ENCODE results near the gene GMDS. TPM values are rescaled to one million over a fixed set of nuclear protein-coding genes. Genes with fewer than 3 reads are reported as not detected.

GMDS gene
- total RNA-seq, 1 donor from 2014 or later, result 30.1 TPM

DNA sequence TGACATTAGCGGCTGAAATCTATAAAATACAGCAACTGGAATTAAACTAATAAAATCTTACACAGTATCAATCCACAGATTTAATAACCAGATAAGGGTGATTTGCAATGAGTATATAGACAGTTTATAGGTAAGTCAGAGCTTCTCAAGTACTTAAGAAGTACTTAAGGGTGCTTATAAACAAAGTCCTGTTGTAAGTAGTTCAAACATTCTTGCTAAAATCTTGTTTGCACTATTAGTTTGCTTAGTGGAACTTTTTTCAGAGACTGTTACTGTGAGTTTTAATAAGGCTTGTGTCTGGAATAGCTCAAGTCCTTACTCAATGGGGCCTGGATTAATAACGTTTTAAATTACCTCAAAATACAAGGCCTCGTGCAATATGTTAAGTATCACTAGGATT, 240.5 kb downstream of the GMDS start:
- POLR2A ChIA-PET, result no interaction called here
- no peak overlapping the region for H3K4me3 Mint-ChIP-seq
- ATAC-seq (ENCODE audit: low read depth) (no peak), DNase-seq (no peak)
- H3K27ac Mint-ChIP-seq, result no peak overlapping the region
- H3K4me1 Mint-ChIP-seq, result no peaks in the 10 kb centered on the region
- CTCF ChIA-PET, result no interaction called here
- intact Hi-C loops (cut with micrococcal nuclease), result no loop called here
- H3K36me3 Mint-ChIP-seq (ENCODE audit: low read depth), result peaks cover 11% of the 10 kb centered on the region
- H3K9me3 Mint-ChIP-seq, result peaks cover 6% of the 10 kb centered on the region
- TF ChIP-seq, protein P1, sequence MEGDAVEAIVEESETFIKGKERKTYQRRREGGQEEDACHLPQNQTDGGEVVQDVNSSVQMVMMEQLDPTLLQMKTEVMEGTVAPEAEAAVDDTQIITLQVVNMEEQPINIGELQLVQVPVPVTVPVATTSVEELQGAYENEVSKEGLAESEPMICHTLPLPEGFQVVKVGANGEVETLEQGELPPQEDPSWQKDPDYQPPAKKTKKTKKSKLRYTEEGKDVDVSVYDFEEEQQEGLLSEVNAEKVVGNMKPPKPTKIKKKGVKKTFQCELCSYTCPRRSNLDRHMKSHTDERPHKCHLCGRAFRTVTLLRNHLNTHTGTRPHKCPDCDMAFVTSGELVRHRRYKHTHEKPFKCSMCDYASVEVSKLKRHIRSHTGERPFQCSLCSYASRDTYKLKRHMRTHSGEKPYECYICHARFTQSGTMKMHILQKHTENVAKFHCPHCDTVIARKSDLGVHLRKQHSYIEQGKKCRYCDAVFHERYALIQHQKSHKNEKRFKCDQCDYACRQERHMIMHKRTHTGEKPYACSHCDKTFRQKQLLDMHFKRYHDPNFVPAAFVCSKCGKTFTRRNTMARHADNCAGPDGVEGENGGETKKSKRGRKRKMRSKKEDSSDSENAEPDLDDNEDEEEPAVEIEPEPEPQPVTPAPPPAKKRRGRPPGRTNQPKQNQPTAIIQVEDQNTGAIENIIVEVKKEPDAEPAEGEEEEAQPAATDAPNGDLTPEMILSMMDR (IDR thresholded peaks at IDR 0.05), result no peak
- H3K27me3 Mint-ChIP-seq, result no peaks in the 10 kb centered on the region

DNA sequence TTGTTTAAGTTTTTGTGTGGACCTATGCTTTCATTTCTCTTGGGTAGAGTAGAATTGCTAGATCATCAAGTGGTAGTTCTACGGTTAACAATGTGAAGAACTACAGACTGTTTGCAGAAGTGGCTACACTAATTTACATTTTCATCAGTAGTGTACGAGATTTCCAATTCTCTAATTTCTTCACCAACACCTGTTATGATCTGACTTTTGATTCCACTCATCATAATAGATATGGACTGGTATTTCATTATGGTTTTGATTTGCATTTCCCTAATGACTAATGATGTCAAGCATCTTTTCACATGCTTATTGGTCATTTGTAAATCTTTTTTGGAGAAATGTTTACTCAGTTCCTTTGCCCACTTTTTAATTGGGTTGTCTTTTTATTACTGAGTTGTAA, 244.4 kb downstream of the GMDS start:
- intact Hi-C loops (cut with micrococcal nuclease), result no loop called here

DNA sequence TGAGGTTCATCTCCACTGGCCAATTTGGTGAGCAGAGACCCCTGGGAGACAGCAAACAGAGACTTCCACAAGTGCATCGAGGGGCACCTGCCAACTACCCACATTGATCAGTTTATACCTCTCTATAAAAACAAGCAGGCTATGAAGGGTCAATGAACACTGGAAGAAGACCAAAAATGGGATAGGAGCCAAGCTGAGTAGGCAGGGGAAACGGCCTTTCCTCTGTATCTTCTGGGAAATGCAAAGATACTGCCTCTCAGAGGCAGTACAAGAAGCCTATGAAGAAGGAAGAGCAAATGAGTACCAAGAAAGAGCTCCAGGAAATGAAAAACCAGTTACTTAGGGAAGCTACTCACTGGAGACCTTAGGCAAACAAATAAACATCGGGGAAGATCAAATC, 247.7 kb downstream of the GMDS start:
- ATAC-seq (ENCODE audit: low read depth), result no peak
- ChIA-PET POLR2A (no interaction called here), CTCF (no interaction called here)
- H3K27ac Mint-ChIP-seq, result no peak overlapping the region
- H3K27me3 Mint-ChIP-seq, result no peaks in the 10 kb centered on the region
- no peak overlapping the region for H3K4me3 Mint-ChIP-seq
- peaks cover 7% of the 10 kb centered on the region for H3K9me3 Mint-ChIP-seq
- intact Hi-C loops (cut with micrococcal nuclease), result no loop called here
- no peaks in the 10 kb centered on the region for H3K4me1 Mint-ChIP-seq
- peaks cover 3% of the 10 kb centered on the region for H3K36me3 Mint-ChIP-seq (ENCODE audit: low read depth)
- TF ChIP-seq, protein P1 (IDR thresholded peaks at IDR 0.05), result no peak
- DNase-seq, result no peak

More for the DNA sequence above, 244.4 kb downstream of the GMDS start:
- CTCF ChIA-PET, result no interaction called here
- DNase-seq, result no peak
- TF ChIP-seq, protein P1 (IDR thresholded peaks at IDR 0.05), result no peak
- Mint-ChIP-seq H3K36me3 (ENCODE audit: low read depth) (peaks cover 3% of the 10 kb centered on the region), H3K4me3 (no peak overlapping the region), H3K9me3 (peaks cover 7% of the 10 kb centered on the region), H3K27ac (no peak overlapping the region), H3K27me3 (no peaks in the 10 kb centered on the region), H3K4me1 (no peaks in the 10 kb centered on the region)
- no peak for ATAC-seq (ENCODE audit: low read depth)
- POLR2A ChIA-PET, result no interaction called here

GRCh38 chr6:1995636-1996035, 249.8 kb downstream of the GMDS start:
- H3K27ac Mint-ChIP-seq, result no peak overlapping the region
- no peaks in the 10 kb centered on the region for H3K4me1 Mint-ChIP-seq
- DNase-seq, result no peak
- H3K27me3 Mint-ChIP-seq, result no peaks in the 10 kb centered on the region
- no peak for ATAC-seq (ENCODE audit: low read depth)
- TF ChIP-seq, protein P1 (IDR thresholded peaks at IDR 0.05), result no peak
- intact Hi-C loops (cut with micrococcal nuclease), result no loop called here
- no peak overlapping the region for H3K4me3 Mint-ChIP-seq
- ChIA-PET CTCF (interaction anchor here (1.0 kb wide), 1 partner anchor 194 kb away, joined by 3 read pairs; no protein-coding TSS in a partner anchor), POLR2A (interaction anchor here (0.7 kb wide), 1 partner anchor 316 kb away, joined by 6 read pairs; no protein-coding TSS in a partner anchor)
- H3K36me3 Mint-ChIP-seq (ENCODE audit: low read depth), result no peaks in the 10 kb centered on the region
- H3K9me3 Mint-ChIP-seq, result peaks cover 3% of the 10 kb centered on the region

DNA sequence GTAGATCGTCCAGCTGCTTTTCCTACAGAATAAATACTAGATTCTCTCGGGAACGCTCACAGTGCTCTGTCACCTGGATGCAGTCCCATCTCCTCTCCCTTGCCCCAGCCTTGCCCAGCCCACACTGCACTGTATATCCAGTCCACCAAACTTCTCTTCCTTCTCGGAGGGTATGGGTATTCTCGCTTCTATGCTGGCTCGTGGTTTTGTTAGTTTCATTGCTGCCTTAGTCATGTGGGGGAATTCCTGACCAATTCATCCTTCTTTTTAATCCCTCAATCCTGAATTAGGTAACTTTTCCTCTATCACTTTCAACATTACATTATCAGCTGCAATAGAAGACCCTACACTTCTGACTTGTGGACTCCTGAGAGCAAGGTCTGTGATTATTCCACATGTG, 252.4 kb downstream of the GMDS start:
- POLR2A ChIA-PET, result no interaction called here
- DNase-seq, result no peak

More for the DNA sequence above, 252.4 kb downstream of the GMDS start:
- Mint-ChIP-seq H3K4me3 (no peak overlapping the region), H3K27ac (no peak overlapping the region), H3K9me3 (peaks cover 3% of the 10 kb centered on the region), H3K4me1 (no peaks in the 10 kb centered on the region), H3K27me3 (no peaks in the 10 kb centered on the region), H3K36me3 (ENCODE audit: low read depth) (no peaks in the 10 kb centered on the region)
- CTCF ChIA-PET, result interaction anchor here (1.2 kb wide), 1 partner anchor 13 kb away, joined by 3 read pairs; no protein-coding TSS in a partner anchor
- TF ChIP-seq, protein P1 (IDR thresholded peaks at IDR 0.05), result no peak
- intact Hi-C loops (cut with micrococcal nuclease), result no loop called here
- ATAC-seq (ENCODE audit: low read depth), result no peak
